HCT116 (cell line): ENCODE measurements around the gene WNT9A. TPM values are rescaled to one million over a fixed set of nuclear protein-coding genes. Genes with fewer than 3 reads are reported as not detected.
"Not testable (repeated sequence)": the region's sequence is repeated elsewhere in the genome, so short reads cannot be mapped to it uniquely, and the experiment has no call there.

Source experiments
- ATAC-seq: fragments of 200-7000 bp; cut with Tn5 transposase; 2 replicates; pipeline ENCODE4 v1.9.1; 2020; ENCODE audit warnings: mild to moderate bottlenecking, moderate library complexity
- BruUV-seq: library from RNA; stranded (reverse); fragments of 400-500 nt; replicated peaks from 2 replicates; lab custom pipeline; 2021; lab: Mats Ljungman, UMichigan
- CTCF ChIA-PET: fragments of 300-600 bp; sonication (Branson Sonifier 250); formaldehyde crosslinking; loops from one replicate; lab custom pipeline; 2021; ENCODE audit warnings: antibody characterized with exemption; lab: Charles Lee
- POLR2A ChIA-PET: fragments of 300-600, 350-600 bp; sonication (Branson Sonifier 250); formaldehyde crosslinking; loops from one replicate; lab custom pipeline; 2021; ENCODE audit warnings: antibody characterized with exemption; lab: Charles Lee
- RAD21 ChIA-PET, 2 experiments: fragments of 300-600 bp; sonication (Branson Sonifier 250); formaldehyde crosslinking; loops; one replicate each; lab custom pipeline; 2023; ENCODE audit warnings: low total read pairs in 2 of 2; ENCODE audit not compliant: uncharacterized antibody in 2 of 2, unreplicated experiment in 2 of 2, low non-redundant PET in 1 of 2; lab: Charles Lee
- DNase-seq: peaks from one replicate; pipeline ENCODE4 v3.0.0-alpha.2; 2010; ENCODE audit warnings: low read depth, low spot score
- H2AFZ ChIP-seq: fragments of 200-600 bp; shearing (Covaris generic), sonication (generic); 2 replicates; pipeline ENCODE4 v1.6.1; 2017; ENCODE audit warnings: low read depth, mixed run types, mixed read lengths, antibody characterized with exemption, low read length; ENCODE audit not compliant: poor library complexity, severe bottlenecking
- H3K27ac ChIP-seq: 2 replicates; pipeline ENCODE4 v1.5.1; 2012; ENCODE audit warnings: low read depth, low read length
- H3K27me3 ChIP-seq: fragments of 200-600 bp; sonication (generic); 2 replicates; pipeline ENCODE4 v1.6.1; 2016; ENCODE audit warnings: mixed run types, low read length, mixed read lengths; ENCODE audit not compliant: insufficient read depth
- H3K36me3 ChIP-seq, 2 experiments: fragments of 200-500 bp in 1 of 2; fragments of 200-600 bp in 1 of 2; sonication (Bioruptor generic) in 1 of 2; sonication (generic) in 1 of 2; 2 replicates each; pipeline versions ENCODE4 v1.5.1 to v1.6.1; 2014 to 2016; ENCODE audit warnings: low read length in 2 of 2, inconsistent platforms in 1 of 2, mixed read lengths in 1 of 2, mixed run types in 1 of 2; ENCODE audit not compliant: insufficient read depth in 2 of 2, control insufficient read depth in 1 of 2
- H3K4me1 ChIP-seq, 2 experiments: fragments of 200-600 bp in 1 of 2; sonication (generic) in 1 of 2; 2 replicates each; pipeline versions ENCODE4 v1.5.1 to v1.6.1; 2012 to 2017; ENCODE audit warnings: low read length in 2 of 2, inconsistent platforms in 1 of 2, mild to moderate bottlenecking in 1 of 2, mixed read lengths in 1 of 2, mixed run types in 1 of 2, moderate library complexity in 1 of 2; ENCODE audit not compliant: insufficient read depth in 2 of 2, control insufficient read depth in 1 of 2
- H3K4me2 ChIP-seq: fragments of 200-600 bp; sonication (generic); 2 replicates; pipeline ENCODE4 v1.6.1; 2017; ENCODE audit warnings: mixed run types, low read length, mixed read lengths
- H3K4me3 ChIP-seq, 2 experiments: fragments of 200-600 bp in 1 of 2; sonication (generic) in 1 of 2; replicated peaks in 1 of 2; 2 replicates each; pipeline ENCODE4 v1.5.1; 2011 to 2016; ENCODE audit warnings: low read length in 2 of 2, control low read depth in 1 of 2, low read depth in 1 of 2, mild to moderate bottlenecking in 1 of 2, mixed read lengths in 1 of 2, mixed run types in 1 of 2
- H3K79me2 ChIP-seq: fragments of 200-600 bp; sonication (generic); 2 replicates; pipeline ENCODE4 v1.6.1; 2017; ENCODE audit warnings: mild to moderate bottlenecking, mixed run types, low read length, moderate library complexity, mixed read lengths; ENCODE audit not compliant: insufficient read depth
- H3K9ac ChIP-seq: fragments of 200-600 bp; sonication (generic); 2 replicates; pipeline ENCODE4 v1.6.1; 2016; ENCODE audit warnings: low read length, mixed read lengths
- H3K9me2 ChIP-seq: fragments of 200-600 bp; sonication (generic), shearing (Covaris generic); 2 replicates; pipeline ENCODE4 v1.6.1; 2017; ENCODE audit warnings: mixed run types, mild to moderate bottlenecking, moderate library complexity; ENCODE audit not compliant: insufficient read depth
- H3K9me3 ChIP-seq, 2 experiments: fragments of 200-500 bp in 1 of 2; fragments of 200-600 bp in 1 of 2; sonication (Bioruptor generic) in 1 of 2; sonication (generic) in 1 of 2; 2 replicates each; pipeline ENCODE4 v1.6.1; 2014 to 2017; ENCODE audit warnings: low read length in 2 of 2, mixed read lengths in 2 of 2, inconsistent platforms in 1 of 2, low read depth in 1 of 2, mild to moderate bottlenecking in 1 of 2, mixed run types in 1 of 2, moderate library complexity in 1 of 2; ENCODE audit not compliant: control insufficient read depth in 1 of 2, insufficient read depth in 1 of 2
- H4K20me1 ChIP-seq: fragments of 200-600 bp; sonication (generic), shearing (Covaris generic); 2 replicates; pipeline ENCODE4 v1.6.1; 2017; ENCODE audit warnings: mixed run types, mild to moderate bottlenecking, moderate library complexity; ENCODE audit not compliant: insufficient read depth
- EZH2 ChIP-seq: fragments of 200-600 bp; sonication (generic); IDR thresholded peaks from 2 replicates; pipeline ENCODE4 v1.6.1; 2017; ENCODE audit warnings: antibody characterized with exemption, mixed run types
- JUND ChIP-seq: IDR thresholded peaks from 2 replicates; pipeline ENCODE4 v1.6.1; 2012
- MAX ChIP-seq: IDR thresholded peaks from 2 replicates; pipeline ENCODE4 v1.6.1; 2012
- POLR2AphosphoS5 ChIP-seq: IDR thresholded peaks from 2 replicates; pipeline ENCODE4 v1.6.1; 2011; ENCODE audit warnings: mild to moderate bottlenecking, low read depth, low read length, moderate library complexity
- SP1 ChIP-seq: IDR thresholded peaks from 2 replicates; pipeline ENCODE4 v1.6.1; 2012; ENCODE audit warnings: low read depth
- TCF7L2 ChIP-seq: IDR thresholded peaks from 2 replicates; pipeline ENCODE4 v1.7.0; 2011; ENCODE audit warnings: borderline replicate concordance, inconsistent platforms; ENCODE audit not compliant: insufficient read depth, insufficient read length; ENCODE audit errors: extremely low read depth
- intact Hi-C: fragments of 100-400 bp; cut with micrococcal nuclease; formaldehyde crosslinking; loops from 2 replicates; pipeline ENCODE4 v1.10.0; 2022
- total RNA-seq: library from RNA; stranded (reverse); gene quantifications from one replicate; pipeline ENCODE4 v1.2.1, GENCODE V29; 2021; ENCODE audit not compliant: unreplicated experiment

The WNT9A gene
- total RNA-seq, 1 experiment from 2014 or later: 5.6 TPM

DNA sequence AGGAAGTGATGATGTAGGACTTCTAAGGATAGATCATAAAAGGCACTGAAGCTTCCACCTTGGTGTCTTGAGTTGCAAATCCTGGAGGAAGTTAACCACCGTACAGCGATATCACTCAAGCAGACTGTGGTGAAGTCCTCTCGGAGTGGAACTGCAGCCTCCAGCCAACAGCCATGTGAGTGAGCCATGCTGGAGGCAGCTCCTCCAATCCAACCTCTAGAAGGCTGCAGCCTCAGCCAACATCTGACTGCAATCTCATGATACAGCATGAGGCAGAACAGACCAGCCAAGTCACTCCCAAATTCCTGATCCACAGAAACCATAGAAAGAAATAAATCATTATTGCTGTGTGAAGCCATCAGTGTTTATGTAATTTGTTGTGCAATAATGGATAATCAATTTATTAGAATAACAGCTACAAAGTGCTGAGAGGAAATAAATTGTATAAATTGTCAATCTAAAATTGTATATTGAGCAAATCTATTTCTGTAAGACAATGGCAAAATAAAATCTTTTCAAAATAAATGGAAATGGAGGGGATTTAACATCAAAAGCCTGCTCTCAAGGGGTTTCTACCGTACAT, 67.3 kb downstream of the WNT9A start:
- BruUV-seq: no TSS peak

DNA sequence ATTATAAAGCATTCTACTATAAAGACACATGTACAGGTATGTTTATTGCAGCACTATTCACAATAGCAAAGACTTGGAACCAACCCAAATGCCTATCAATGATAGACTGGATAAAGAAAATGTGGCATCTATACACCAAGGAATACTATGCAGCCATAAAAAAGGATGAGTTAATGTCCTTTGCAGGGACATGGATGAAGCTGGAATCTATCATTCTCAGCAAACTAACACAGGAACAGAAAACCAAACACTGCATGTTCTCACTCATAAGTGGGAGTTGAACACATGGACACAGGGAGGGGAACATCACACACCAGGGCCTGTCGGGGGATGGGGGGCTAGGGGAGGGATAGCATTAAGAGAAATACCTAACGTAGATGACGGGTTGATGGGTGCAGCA, 69.9 kb downstream of the WNT9A start:
- H4K20me1 ChIP-seq, RAD21 ChIA-PET, H2AFZ ChIP-seq, intact Hi-C loops, H3K4me1 ChIP-seq, H3K4me3 ChIP-seq, DNase-seq, H3K4me2 ChIP-seq, H3K79me2 ChIP-seq, H3K36me3 ChIP-seq, H3K9ac ChIP-seq, H3K9me2 ChIP-seq, BruUV-seq, ATAC-seq, H3K27me3 ChIP-seq, POLR2A ChIA-PET, CTCF ChIA-PET, H3K9me3 ChIP-seq, H3K27ac ChIP-seq: not testable (repeated sequence)

More for the DNA sequence above, 67.3 kb downstream of the WNT9A start:
- DNase-seq (no peak), ATAC-seq (no peak)
- no peak overlapping the region for H3K27ac ChIP-seq
- H3K4me2 ChIP-seq: no peak overlapping the region
- H3K27me3 ChIP-seq: no peaks in the 10 kb centered on the region
- no peak overlapping the region for H3K9ac ChIP-seq
- no peaks in the 10 kb centered on the region for H3K9me3 ChIP-seq
- H3K79me2 ChIP-seq: no peaks in the 10 kb centered on the region
- POLR2A ChIA-PET: no interaction called here
- TF ChIP-seq TCF7L2 (no peak), SP1 (no peak), POLR2AphosphoS5 (no peak), JUND (no peak), EZH2 (no peak), MAX (no peak)
- no peaks in the 10 kb centered on the region for H3K9me2 ChIP-seq
- CTCF ChIA-PET: no interaction called here
- H3K4me1 ChIP-seq: peaks cover 4 to 5% of the 10 kb centered on the region in 2 experiments
- H3K36me3 ChIP-seq: no peaks in the 10 kb centered on the region
- intact Hi-C loops: no loop called here
- RAD21 ChIA-PET: no interaction called here
- no peak overlapping the region for H3K4me3 ChIP-seq
- no peak overlapping the region for H2AFZ ChIP-seq
- H4K20me1 ChIP-seq: no peaks in the 10 kb centered on the region

DNA sequence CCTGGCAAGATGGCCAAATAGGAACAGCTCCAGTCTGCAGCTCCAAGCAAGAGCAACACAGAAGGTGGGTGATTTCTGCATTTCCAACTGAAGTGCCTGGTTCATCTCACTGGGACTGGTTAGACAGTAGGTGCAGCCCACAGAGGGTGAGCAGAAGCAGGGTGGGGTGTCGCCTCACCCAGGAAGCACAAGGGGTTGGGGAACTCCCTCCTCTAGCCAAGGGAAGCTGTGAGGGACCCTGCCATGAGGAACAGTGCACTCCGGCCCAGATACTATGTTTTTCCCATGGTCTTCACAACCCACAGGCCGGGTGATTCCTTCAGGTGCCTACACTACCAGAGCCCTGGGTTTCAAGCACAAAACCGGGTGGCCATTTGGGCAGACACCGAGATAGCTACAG, 75.8 kb downstream of the WNT9A start:
- H3K79me2 ChIP-seq, H4K20me1 ChIP-seq, H3K4me1 ChIP-seq, H2AFZ ChIP-seq, ATAC-seq, H3K9me2 ChIP-seq, H3K36me3 ChIP-seq, H3K27me3 ChIP-seq, H3K27ac ChIP-seq, BruUV-seq, H3K9me3 ChIP-seq, H3K4me2 ChIP-seq, CTCF ChIA-PET, H3K9ac ChIP-seq, DNase-seq, RAD21 ChIA-PET, intact Hi-C loops, POLR2A ChIA-PET, H3K4me3 ChIP-seq: not testable (repeated sequence)
